Hepatic stellate cell (primary cell): ENCODE results near the gene BPIFB2.
"Not testable (repeated sequence)": the region's sequence is repeated elsewhere in the genome, so short reads cannot be mapped to it uniquely, and the experiment has no call there.

ENCODE experiments used
- DNase-seq: peaks from one replicate; pipeline ENCODE4 v3.0.0; 2011; ENCODE audit warnings: low spot score

Gene BPIFB2

DNA sequence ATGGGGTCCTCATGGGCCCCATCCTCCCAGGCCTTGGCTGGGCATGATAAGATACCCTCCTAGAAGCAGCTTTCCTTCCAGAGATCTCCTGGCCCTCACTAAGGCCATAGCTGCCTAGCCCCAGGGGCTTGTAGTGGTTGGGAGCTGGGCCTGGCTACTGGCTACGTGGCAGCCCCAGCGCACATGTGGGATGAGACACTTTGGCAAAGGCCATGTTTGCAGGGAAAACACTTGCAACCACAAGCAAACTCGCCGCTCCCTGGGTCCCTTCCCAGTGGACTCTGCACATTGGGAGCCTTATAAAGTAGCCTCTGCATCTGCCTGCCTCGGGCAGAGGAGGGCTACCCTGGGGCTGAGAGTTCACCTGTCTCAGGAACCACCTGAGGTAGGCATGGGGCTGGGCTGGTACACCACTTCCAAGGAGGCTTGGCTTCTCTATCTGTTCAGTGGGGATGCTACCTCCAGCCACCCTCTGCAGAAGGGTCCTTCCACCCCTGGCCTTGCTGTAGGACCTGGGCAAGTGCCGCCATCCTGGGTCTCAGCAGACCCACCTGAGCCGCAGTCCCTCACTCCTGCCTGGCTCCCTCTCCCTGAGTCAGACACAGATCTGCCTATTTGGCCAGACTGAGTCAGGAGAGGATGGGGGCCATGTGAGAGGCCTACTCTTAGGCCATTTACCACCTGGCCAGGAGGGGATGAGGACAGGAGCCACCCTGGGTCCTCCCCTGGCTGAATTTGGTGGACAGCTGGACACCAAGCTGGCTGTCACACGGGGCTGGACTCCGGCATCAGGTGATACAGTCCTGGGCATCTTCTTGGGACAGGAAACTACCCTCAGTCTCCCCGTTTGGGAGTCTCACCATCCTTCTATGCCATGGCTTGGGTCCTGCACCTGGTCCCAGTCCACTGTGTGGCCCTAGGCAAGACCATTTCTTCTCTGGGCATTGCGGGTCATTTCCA lies at the start of gene BPIFB2:
Gene BPIFB2, plus strand, starts transcription at position 329 of the 960 bp plus-strand sequence. CDS start 871 bp downstream, outside the sequence.
- no peak for DNase-seq

GRCh38 chr20:32958574-32958973 lies 48.9 kb upstream of the BPIFB2 start:
- no peak for DNase-seq

GRCh38 chr20:32959351-32960221 lies 47.9 kb upstream of the BPIFB2 start:
- DNase-seq: no peak

DNA sequence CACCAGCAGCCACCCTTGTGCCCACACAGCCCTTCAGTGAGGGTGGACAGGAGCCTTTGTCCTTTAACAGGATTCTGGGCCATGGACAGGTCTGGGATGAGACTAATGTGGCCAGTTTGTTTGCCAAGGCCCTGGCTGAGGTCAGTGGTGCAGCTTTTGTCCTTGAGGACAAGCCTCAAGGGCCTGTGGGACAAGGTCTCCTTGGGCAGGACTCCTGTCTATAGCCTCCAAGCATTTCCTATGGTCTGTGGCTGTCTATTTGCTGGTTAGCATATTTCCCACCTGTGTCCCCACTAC lies 47.3 kb upstream of the BPIFB2 start:
- peak; percentile 2 for DNase-seq

GRCh38 chr20:32960849-32961731 lies 46.4 kb upstream of the BPIFB2 start:
- peak; percentile 1 for DNase-seq

- DNase-seq: no peak
Observed at GRCh38 chr20:32962053-32962452, 45.5 kb upstream of the BPIFB2 start.

- DNase-seq: not testable (repeated sequence)
Observed at GRCh38 chr20:32962646-32963045, 44.9 kb upstream of the BPIFB2 start.

DNA sequence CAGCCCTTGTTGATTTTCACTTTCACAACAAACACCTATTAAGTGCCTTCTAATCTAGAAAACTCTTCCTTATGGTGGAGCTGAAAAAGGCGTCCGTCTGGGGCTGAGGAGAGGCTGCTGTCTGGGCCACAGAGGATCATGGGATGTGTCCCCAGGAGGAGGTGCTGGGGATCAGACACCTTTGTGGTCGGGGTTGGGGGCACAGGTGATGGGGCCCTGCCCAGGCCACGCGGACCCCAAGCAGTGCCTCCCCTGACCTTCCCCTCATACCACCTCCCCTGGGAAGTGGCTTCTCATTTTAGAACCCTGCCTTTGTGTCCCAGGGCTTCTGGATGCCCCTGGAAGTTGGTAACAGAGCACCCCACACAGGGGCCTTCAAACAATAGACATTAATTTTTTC lies 44.3 kb upstream of the BPIFB2 start:
- no peak for DNase-seq

DNA sequence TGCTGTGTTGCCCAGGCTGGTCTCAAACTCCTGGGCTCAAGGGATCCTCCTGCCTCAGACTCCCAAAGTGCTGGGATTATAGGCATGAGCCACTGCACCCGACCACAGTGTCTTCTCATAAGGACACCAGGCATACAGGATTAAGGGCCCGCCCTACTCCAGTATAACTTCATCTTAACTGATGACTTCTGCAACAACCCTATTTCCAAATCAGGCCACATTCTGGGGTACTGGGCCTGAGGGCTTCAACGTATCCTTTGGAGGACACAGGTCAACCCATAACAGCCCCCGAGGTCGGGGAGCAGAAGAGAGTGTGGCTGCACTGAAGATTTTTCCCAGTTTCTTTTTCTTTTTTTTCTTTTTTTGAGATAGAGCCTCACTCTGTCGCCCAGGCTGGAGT lies 42.9 kb upstream of the BPIFB2 start:
- no peak for DNase-seq

DNA sequence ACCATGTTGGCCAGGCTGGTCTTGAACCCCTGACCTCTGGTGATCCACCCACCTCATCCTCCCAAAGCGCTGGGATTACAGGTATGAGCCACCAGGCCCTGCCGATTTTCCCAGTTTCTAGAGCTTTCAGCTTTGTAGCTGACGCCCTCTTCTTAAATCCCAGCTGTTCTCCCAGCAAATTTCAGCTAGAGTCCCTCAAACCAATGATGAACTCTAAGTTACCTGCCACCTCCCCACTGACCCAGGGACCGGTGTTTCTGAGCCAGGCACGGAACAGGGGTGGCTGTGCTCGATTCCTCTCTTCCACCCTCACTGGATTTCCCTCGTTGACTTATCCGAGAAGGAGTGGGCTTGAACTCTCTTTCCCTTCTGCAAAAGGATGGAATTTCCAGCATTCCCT lies 42.4 kb upstream of the BPIFB2 start:
- DNase-seq: no peak

DNA sequence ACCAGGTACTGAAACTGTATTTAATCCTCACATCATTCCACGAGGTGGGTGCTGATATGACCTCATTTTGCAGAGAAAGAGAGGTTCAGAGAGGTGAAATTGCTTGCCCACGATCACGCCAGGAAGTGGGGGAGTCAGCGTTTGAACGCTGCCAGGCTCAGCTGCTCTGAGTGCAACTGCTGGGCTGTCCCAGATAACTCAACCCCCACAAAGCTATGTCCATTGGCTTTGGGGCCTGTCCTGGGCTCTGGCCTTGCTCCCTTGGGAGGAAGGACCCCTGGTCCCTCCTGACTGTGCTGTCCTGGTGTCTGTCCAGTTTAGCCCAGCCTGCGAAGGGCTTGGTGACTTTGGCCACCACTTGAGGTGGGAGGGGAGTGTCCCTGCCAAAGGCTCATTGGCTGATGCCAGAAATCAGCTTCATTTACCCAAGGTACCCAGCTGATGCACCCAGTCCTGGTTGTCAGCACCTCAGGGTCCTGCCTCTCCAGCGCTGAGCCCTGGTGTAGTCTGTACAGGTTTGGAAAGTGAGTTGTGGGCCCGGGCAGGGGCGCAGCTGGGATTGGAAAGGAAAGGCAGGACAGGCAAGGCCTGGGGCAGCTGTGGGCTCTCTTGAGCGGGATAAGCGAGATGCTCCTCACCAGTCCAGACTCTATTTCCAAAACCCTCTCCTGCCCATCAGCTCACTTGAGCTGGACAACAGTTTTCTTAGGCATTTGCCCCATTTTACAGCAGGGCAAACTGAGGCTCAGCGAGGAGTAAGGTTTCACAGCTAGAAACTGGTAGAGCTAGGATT lies 41.7 kb upstream of the BPIFB2 start:
- peak; percentile 3 for DNase-seq

- no peak for DNase-seq
Observed at GRCh38 chr20:32966382-32966781, 41.1 kb upstream of the BPIFB2 start.

DNA sequence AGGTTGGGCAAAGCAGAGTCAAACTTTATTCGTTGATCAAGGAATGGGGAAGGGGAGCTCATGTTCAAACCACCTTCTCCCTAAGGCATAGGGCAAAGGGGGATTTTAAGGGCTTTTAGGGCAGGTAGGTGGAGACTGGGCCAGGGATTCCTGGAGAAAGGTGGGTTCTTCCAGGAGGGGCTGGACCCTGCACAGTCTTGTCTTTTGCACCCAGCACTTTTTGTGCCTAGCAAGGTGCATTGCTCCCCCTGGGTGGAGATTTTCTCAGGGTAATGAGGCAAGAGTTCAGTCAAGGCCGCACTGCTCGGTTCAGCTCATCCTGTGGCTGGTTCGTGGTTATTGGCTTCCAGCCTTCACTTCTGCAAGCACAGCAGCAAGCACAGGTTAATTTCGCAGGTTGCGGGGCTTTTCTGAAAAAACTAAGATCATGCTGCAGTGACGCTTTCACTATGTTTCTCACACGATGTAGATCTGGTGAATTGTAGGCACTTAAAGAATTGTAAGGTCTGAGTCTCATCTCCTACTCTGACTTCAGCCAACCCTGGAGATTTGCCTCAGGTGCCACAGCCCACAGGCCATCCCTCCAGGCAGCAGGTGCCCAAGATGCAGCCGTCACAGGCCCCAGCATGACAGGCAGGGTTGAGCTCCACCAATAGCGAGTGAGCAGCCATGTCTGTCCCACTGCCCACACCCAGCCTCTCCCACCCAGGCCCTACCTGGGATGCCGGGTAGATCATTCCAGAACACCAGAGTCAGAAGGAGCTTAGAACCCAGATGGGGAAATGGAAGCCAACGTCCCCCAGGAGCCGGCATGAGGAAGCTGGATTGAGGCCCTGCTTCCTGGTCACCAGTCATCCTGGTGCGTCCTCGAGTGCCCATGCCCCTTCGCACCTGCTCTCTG lies 40.4 kb upstream of the BPIFB2 start:
- DNase-seq: peak; percentile 3

DNA sequence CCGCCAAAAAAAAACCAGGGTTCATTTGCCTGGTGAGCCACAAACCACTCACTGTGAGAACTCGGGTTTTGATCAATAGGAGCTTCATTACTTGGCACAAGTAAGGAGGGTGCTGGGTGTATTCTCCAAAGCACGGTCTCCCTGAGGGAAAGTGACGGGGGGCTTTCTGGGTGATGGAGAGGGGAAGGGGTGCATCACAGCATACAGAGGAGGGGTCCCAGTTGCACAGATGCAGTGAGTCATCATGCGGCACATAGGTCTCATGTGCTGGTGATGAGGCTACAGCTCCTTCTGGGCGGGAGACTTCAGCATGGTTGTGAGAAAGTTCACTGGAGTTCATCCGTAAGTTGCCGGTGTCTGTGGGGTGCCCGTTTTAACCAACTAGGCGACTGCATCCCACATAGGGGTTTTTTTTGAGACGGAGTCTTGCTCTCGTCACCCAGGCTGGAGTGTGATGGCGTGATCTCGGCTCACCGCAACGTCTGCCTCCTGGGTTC lies 39.5 kb upstream of the BPIFB2 start:
- peak; percentile 3 for DNase-seq

DNA sequence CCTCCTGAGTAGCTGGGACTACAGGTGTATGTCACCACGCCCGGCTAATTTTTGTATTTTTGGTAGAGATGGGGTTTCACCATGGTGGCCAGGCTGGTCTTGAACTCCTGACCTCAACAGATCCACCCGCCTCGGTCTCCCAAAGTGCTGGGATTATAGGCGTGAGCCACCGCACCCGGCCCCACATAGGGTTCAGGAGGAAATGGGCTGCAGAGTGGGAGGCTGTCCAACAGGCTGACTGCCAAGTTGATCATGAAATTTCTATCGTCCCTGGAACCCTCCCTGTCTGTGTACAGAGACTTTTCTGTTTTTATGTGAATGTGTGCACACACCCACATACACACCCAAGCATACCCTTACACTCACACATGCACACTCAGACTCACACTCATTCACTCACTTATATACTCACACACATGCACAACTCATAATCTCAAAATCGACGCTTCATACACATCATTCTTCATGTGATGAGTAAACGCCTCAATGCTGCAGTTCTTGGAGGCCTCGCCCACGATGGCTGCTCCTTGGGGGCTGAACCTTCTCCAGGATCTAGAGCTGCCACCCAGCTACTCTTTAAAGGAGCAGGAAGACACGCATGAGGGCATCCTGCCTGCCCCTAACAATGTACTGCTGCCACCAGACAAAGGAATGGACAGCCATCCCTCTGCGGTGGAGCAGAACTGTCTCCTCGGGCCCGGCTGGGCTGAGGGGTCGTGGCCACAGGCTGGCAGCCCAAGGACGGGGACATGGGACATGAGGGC lies 38.8 kb upstream of the BPIFB2 start:
- peak; percentile 3 for DNase-seq

DNA sequence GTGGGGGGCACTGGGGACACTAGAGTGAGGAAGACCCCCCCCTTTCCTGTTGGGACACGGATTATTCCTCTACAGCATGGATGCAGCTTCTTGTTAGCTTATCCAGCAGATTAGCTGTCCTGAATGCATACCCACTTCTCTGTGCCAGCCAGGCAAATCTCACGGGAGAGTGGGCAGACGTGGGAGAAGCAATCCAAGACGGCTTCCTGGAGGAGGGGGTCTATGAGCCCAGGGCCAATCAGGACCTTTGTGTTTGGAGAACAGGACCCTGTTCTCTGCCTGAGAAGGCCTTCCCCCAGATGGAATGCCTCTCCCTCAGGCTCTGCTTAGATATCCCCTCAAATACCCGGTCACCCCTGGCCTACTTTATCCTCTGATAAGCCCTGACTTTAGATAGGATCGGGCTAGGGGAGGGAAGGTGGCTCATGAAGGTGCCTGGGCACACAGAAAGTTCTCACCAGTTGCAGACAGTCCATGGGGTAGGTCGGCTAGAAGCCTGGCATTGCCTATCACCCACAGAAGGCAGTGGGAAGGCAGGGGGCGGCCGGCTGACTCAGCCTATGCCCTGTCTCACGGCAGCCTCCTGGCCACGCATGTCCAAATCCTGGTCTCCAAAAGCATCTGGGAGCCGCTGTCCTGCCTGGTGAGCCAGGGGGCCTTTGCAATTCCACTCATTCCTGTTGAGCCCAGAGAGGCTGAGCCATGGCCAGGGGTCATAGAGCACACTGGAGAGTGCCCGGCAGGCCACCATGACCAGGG lies 38.0 kb upstream of the BPIFB2 start:
- peak; percentile 3 for DNase-seq

DNA sequence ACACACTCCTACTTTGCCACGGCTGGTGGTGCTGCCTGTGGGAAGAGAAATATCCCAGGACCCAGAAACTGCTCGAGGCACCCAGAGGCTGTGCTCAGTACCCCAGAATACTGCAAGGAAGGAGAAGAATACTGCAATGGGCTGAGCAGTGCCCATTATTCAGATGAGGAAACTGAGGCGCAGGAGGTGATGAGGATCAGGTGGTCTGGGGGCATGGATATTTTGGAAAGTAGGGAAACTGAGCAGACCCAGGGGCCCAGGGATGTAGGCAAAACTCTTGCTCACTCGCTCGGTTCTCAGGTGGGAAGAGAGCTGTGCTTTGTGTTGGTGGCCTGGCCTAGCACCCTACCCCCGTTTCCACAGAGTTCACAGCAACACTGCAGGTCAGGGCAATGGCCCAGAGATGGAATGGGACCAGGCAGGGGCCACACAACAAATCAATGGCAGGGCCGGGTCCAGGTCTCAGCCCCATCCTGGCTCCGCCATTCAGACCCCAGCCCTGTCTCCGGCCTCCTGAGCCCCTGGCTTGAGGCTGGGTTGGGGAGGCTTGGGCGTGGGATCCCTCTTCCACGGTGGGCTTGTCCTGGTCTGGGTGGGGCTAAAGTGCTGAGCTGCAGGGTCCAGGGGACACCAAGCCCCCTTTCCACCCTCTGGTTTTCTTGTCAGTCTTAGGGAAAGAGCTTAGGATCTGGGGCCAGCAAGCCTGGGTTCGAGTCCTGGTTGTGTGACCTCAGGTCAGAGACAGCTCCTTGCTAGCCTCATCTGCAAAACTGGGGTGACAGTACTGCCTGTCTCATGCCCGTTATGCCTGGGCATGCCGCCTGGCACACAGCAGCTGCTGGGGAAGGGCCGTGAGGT lies 37.2 kb upstream of the BPIFB2 start:
- no peak for DNase-seq

- no peak for DNase-seq
Observed at GRCh38 chr20:32970973-32971300, 36.6 kb upstream of the BPIFB2 start.
